HS-27A (cell line): ENCODE data around the gene IKZF4.
"Not testable (repeated sequence)": the region's sequence is repeated elsewhere in the genome, so short reads cannot be mapped to it uniquely, and the experiment has no call there.

Source experiments
- DNase-seq: peaks from one replicate; pipeline ENCODE4 v3.0.0-alpha.2; 2012; ENCODE audit warnings: low read depth, missing footprints

IKZF4 gene

GRCh38 chr12:56040151-56040550 is 19.3 kb downstream of the IKZF4 start:
- no peak for DNase-seq

- no peak for DNase-seq
Measured at GRCh38 chr12:56040963-56041551, 20.2 kb downstream of the IKZF4 start.

DNA sequence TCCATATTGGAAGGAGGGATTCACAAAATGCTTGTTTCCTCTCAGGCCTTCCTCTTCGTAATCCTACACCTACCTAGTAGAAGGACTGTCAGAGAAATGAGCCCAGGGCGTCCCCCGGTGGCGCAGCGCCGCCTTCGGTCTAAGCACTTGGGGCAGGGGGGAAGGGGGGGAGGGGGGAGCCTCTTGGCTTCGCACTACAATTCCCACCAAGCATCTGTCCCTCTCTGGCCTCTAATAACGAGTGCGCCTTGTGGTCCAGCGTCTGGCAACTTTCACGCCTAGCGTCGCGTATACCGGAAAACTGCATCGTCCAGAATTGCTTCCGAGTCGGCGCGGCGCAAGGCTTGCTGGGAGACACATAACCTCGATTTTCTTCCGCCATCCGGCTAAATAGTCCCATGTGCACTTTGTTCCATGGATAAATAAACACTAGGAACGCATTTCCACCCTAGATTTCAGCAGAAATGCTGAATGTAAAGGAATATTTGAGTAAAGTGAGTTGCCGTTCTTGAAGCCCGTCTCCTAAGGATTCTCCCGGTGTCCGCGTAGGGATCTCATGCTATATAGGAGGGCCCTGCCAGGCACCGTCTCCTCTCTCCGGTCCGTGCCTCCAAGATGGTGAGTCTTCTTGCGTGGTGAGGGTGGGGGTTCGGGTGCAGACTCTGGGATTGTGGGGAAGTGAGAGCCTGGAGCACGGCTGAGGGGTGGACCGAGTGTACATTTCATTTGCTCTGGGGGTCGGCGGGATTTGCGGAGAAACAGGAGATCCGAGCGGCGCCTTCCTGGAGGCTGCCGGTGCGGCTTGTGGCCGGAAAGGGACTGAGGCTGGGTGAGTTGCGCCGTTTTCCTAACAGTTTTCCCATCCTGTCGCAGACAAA is 20.9 kb downstream of the IKZF4 start, which contains the start of gene RPS26:
TSS of gene RPS26 (plus strand) at position 367 of the 878 bp plus-strand sequence. CDS start at position 616, 249 bp downstream.
- DNase-seq, result peak; percentile 99

- not testable (repeated sequence) for DNase-seq
Measured at GRCh38 chr12:56042430-56042813, 21.6 kb downstream of the IKZF4 start.

GRCh38 chr12:56042843-56043242 is 22.0 kb downstream of the IKZF4 start:
- no peak for DNase-seq

- DNase-seq, result no peak
Measured at GRCh38 chr12:56046027-56046780, 25.4 kb downstream of the IKZF4 start.

GRCh38 chr12:56053407-56053893 is 32.6 kb downstream of the IKZF4 start:
- no peak for DNase-seq

GRCh38 chr12:56059964-56060363 is 39.1 kb downstream of the IKZF4 start:
- DNase-seq, result peak; percentile 91

DNA sequence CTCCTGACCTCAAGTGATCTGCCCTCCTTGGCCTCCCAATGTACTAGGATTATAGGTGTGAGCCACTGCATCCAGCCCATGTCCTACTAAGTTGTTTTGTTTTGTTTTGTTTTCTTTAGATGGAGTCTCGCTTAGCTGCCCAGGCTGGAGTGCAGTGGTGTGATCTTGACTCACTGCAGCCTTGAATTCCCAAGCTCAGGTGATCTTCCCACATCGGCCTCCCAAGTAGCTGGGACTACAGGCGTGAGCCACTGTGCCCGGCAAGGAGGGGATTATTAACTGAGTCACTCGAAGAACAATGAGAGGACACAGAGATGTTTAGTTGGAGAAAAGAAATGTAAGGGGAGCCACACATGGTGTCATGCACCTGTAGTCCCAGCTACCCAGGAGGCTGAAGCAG is 41.1 kb downstream of the IKZF4 start:
- no peak for DNase-seq

GRCh38 chr12:56062996-56063395 is 42.2 kb downstream of the IKZF4 start:
- no peak for DNase-seq

DNA sequence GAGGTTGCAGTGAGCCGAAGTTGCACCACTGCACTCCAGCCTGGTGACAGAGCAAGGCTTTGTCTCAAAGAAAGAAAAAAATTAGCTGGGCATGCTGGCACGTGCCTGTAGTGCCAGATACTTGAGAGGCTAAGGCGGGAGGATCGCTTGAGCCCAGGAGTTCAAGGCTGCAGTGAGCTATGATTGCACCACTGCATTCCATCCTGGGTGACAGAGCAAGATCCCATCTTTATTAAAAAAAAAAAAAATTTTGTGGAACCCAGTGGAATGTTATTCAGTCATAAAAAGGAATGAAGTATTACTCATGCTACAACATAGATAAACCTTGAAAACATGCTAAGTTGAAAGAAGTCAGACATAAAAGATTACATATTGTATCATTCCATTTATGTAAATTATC is 50.8 kb downstream of the IKZF4 start:
- DNase-seq, result no peak

- DNase-seq, result no peak
Measured at GRCh38 chr12:56074396-56074795, 53.6 kb downstream of the IKZF4 start.

- not testable (repeated sequence) for DNase-seq
Measured at GRCh38 chr12:56077966-56078365, 57.1 kb downstream of the IKZF4 start.

GRCh38 chr12:56078427-56078826 is 57.6 kb downstream of the IKZF4 start:
- no peak for DNase-seq

- DNase-seq, result peak; percentile 72
Measured at GRCh38 chr12:56078931-56079722, 58.3 kb downstream of the IKZF4 start.

GRCh38 chr12:56079723-56080555 is 59.1 kb downstream of the IKZF4 start, which contains the start of gene ERBB3:
Gene ERBB3, plus strand, starts transcription at chr12:56080165. Its CDS starts 136 bp downstream, at chr12:56080301.
- DNase-seq, result no peak

DNA sequence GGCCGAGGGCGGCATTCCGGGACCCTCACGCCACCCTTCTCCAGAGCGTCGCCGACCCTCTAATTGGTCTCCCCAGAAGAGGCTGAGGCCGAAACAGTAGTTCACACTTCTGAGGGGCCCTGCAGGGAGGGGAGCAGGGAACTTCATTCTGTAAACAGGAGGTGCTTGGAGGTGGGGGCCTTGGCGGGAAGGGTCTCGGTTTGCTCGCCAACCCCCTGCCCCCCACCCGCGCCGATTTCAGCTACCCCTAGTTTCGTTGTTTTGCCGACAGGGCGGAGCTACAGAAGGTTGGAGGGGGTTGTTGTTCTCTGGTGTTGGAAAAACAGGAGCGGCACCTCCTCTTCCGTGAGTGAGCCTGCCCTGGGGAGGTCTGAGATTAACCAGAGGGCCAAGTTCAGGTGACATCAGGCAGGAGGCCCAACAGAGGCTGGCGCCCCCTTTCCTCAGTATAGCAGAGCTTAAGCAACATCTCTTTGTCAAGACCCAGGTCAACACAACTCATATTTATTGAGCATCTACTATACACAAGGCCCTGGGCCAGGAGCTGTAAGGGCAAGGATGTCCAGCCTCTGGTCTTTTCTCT is 59.8 kb downstream of the IKZF4 start:
- DNase-seq, result no peak

DNA sequence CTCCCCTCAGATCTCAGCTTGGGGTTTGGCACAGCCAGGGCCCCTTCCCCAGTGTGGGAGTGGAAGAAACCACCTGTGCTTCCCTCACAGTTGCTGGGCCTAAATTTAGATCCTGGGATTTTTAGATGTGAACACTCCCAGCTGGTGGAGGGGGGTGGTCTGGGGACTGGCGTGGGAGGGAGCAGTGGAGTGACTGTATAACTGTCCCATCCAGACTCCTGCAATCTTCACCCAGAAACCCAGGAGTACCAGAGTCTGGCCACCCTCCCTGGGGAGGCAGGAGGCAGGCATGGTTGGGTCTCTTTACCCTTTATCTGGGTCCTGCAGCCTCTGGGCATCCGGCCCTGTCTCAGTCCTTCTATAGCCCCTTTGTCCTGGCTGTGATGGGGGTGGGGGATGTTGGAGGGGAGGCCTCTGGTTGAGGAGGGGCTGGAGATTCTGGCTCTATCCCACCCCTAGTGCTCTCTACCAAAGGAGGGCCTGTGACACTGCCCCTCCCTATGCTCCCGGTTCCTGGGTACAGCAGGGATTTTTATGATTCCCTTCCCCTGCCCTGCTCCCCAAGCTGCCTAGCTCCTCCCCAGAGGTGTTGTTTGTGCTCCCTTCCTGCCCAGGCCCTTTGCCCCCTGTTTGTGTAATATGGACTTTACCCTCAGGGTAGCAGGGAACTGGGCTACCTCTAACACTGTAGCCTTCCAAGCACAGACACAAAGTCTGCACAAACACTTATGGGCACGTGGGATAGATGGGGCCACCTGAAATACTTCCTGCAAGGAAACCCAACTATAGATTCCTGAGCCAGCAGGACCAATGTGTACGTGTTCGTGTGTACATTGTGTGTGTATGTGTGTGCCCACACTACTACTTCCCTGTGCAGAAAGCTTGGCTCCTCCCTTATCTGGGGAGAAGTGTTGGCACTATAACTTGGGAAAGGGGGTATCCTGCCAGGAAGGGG is 60.8 kb downstream of the IKZF4 start:
- no peak for DNase-seq

DNA sequence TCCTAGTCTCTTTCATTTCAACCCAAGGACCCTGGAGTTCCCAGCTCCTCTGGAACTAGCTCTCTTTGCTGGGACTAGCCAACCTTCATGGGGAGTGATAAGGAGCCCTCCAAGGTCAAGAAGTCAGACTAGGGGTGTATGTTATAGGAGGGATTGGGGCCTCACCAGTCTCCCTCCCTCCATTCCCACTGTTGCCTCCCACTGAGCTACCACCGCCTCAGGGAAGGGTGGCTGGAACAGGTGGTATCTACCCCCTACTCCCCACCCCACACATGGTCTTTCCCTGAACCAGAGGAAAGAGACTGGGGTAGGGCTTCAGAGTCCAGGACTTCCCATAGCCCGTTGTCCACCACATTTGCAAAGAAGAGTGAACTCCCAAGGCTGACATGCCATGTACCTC is 61.5 kb downstream of the IKZF4 start:
- DNase-seq, result no peak
